DMS114 treated with DMSO at 0.1 percent for 48 hours (cell line): ENCODE results near the gene GTF3C4.

ENCODE experiments used
- DNase-seq: peaks from one replicate; lab custom pipeline; 2025; ENCODE audit not compliant: unreplicated experiment; lab: John Stamatoyannopoulos, UW

The GTF3C4 gene

DNA sequence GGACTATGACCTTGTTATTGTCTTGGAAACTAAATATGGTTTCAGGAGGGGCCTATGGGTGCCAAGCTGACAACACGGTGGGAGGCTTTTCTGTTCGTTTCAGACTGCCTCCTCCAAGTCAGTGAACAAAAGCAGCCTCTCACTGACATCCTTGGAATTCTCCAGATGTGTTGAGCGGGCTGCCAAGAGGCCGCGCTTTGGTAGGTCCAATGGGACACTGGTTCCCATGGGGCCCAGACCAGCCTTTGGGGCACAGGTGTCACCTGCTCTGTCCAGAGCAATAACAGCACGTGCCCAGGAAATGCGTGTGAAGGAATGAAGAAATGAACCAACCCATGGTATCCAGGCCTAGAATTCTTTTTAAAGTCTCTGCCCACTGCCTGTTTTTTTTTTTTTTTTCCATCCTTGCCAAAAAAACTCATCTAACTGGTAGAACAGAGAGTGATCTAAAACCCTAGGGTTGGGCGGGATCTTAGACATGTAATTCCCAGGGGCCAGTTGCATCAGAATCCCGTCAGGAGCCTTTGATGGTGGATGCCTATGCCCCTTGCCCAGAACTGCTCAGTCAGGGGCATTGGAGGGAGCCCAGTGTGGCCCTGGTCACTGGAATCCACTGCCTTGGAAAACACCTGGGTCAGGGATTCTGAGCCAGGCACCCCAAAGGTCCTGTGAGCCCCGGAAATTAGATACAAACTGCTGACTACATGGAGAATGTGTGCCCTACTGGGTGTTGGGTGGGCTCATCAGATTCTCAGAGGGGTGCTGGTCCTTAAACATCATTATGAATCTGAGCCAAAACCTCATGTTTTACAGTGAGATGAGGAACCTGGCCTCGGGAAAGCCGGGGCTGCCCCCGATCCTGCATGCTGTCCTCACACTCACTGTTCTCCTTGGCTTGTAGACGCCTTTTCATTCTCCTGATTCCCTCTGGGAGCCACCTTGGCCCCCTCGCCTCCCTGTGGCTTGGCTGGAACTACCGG lies 60.1 kb downstream of the GTF3C4 start:
- DNase-seq, result no peak

DNA sequence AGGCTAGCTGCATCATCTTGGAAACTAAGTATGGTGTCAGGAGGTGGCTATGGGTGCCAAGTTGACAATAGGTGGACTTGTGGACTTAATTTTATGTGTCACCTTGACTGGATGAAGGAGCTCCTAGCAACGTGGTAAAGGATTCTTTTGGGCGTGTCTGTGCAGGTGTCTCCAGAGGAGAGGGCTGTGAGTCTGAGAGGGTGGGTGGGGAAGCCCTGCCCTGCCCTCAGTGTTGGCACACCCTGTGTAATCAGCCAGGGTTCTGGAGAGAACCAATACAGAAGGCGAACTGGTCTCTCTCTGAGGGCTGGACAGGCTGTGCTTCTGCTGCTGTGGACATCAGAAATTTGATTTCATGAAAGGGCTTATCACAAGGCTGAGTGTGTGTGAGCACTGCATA lies 61.0 kb downstream of the GTF3C4 start:
- no peak for DNase-seq

GRCh38 chr9:132732326-132733259 lies 62.3 kb downstream of the GTF3C4 start:
- DNase-seq, result no peak

DNA sequence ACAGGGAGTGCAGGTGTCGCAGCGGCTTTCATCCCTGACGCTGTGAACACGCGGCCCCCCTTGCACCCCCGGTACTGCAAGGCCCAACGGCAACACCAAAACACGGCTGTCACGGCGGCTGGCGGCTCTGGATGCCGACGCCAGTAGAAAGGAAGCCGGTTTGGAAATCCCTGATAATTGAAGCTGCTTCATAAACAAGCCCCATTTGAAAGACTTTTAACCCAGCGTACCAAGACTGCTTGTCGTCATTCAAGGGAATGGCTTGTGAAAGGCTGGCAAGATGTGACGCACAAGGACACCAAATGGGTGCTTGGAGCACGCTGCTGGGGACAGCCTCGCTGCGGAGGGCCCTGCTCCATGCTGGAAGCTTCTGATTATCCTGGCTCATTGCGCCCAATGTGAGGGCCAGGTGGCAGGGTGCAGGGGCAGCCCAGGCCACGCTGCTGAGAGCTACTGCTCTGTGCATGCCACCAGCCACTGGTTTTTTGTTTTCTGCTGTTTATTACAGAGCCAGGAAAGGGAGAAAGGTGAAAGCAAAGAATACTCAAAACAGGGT lies 63.1 kb downstream of the GTF3C4 start:
- DNase-seq, result no peak

GRCh38 chr9:132739710-132740310 lies 69.5 kb downstream of the GTF3C4 start:
- no peak for DNase-seq

GRCh38 chr9:132740526-132741309 lies 70.5 kb downstream of the GTF3C4 start:
- no peak for DNase-seq

DNA sequence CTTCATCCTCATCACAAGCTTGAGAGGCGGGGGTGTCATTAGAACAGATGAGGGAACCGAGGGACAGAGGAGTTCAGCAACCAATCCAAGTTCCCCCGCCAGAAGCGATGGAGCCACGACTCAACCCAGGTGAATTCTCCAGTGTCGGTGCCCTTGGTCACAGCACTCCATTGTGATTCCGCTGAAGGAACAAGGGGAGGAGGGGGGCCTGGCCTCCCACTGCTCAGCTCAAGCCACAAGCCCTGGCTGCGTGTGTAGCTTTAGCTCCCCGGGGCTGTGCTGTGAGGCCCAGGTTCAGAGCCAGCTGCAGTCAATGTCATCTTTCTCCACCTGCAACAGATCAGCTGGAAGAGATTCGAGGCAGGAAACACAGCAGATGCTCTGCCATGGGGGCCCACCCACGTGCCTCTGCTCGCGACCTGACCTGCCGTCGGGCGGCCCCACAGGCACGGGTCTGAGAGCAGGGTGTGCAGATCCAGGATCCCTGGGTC lies 72.6 kb downstream of the GTF3C4 start:
- DNase-seq, result no peak

- no peak for DNase-seq
These were observed 73.7 kb downstream of the GTF3C4 start for GRCh38 chr9:132743931-132744479.
